ENCODE measurements around the gene IL1RAPL1. TPM values are rescaled to one million over a fixed set of nuclear protein-coding genes. Genes with fewer than 3 reads are reported as not detected.

Gene IL1RAPL1
- total RNA-seq, 4 donors from 2014 or later: 0.13 TPM; not detected in 3

GRCh38 chrX:29876733-29877132 is 1289.5 kb downstream of the IL1RAPL1 start:
- no peak for DNase-seq (ENCODE audit: low spot score in 2 of 2)
- TF ChIP-seq CTCF (IDR thresholded peaks at IDR 0.05) (no peak), POLR2A (IDR thresholded peaks at IDR 0.05) (no peak), EP300 (IDR thresholded peaks at IDR 0.05) (no peak)
- Histone ChIP-seq H3K36me3 (no peaks in the 10 kb centered on the region), H3K27me3 (no peaks in the 10 kb centered on the region), H3K4me1 (no peaks in the 10 kb centered on the region), H3K27ac (no peak overlapping the region), H3K4me3 (no peak overlapping the region), H3K9me3 (no peaks in the 10 kb centered on the region)
- 69% methylated on average over 4 of the region's 4 CpGs for WGBS

GRCh38 chrX:29880977-29881376 is 1293.7 kb downstream of the IL1RAPL1 start:
- Histone ChIP-seq H3K27ac (no peak overlapping the region), H3K9me3 (no peaks in the 10 kb centered on the region), H3K36me3 (no peaks in the 10 kb centered on the region), H3K27me3 (no peaks in the 10 kb centered on the region), H3K4me3 (no peak overlapping the region), H3K4me1 (no peaks in the 10 kb centered on the region)
- no peak for DNase-seq (ENCODE audit: low spot score in 2 of 2)
- 58% methylated on average over 3 of the region's 3 CpGs for WGBS
- TF ChIP-seq POLR2AphosphoS5 (IDR thresholded peaks at IDR 0.05): no peak
- no peak for TF ChIP-seq CTCF (IDR thresholded peaks at IDR 0.05)
- TF ChIP-seq EP300 (IDR thresholded peaks at IDR 0.05): no peak
- no peak for TF ChIP-seq POLR2A (IDR thresholded peaks at IDR 0.05)

GRCh38 chrX:29890004-29890403 is 1302.8 kb downstream of the IL1RAPL1 start:
- H3K36me3 ChIP-seq: no peaks in the 10 kb centered on the region
- no peak for DNase-seq (ENCODE audit: low spot score in 2 of 2)
- WGBS: 72% methylated on average over 2 of the region's 2 CpGs

GRCh38 chrX:29890646-29891200 is 1303.5 kb downstream of the IL1RAPL1 start:
- WGBS: 60% methylated on average over 2 of the region's 2 CpGs
- no peaks in the 10 kb centered on the region for H3K9me3 ChIP-seq
- no peak overlapping the region for H3K27ac ChIP-seq
- TF ChIP-seq POLR2A (IDR thresholded peaks at IDR 0.05): no peak
- no peak for TF ChIP-seq EP300 (IDR thresholded peaks at IDR 0.05)
- no peak for TF ChIP-seq CTCF (IDR thresholded peaks at IDR 0.05)
- no peaks in the 10 kb centered on the region for H3K4me1 ChIP-seq
- no peaks in the 10 kb centered on the region for H3K27me3 ChIP-seq
- DNase-seq (ENCODE audit: low spot score in 2 of 2): no peak
- H3K4me3 ChIP-seq: no peak overlapping the region
- no peaks in the 10 kb centered on the region for H3K36me3 ChIP-seq

More at GRCh38 chrX:29890004-29890403, 1302.8 kb downstream of the IL1RAPL1 start:
- Histone ChIP-seq H3K9me3 (no peaks in the 10 kb centered on the region), H3K27me3 (no peaks in the 10 kb centered on the region), H3K27ac (no peak overlapping the region), H3K4me1 (no peaks in the 10 kb centered on the region), H3K4me3 (no peak overlapping the region)
- TF ChIP-seq POLR2A (IDR thresholded peaks at IDR 0.05) (no peak), EP300 (IDR thresholded peaks at IDR 0.05) (no peak), CTCF (IDR thresholded peaks at IDR 0.05) (no peak), POLR2AphosphoS5 (IDR thresholded peaks at IDR 0.05) (no peak)

- DNase-seq (ENCODE audit: low spot score in 2 of 2): no peak
- no peaks in the 10 kb centered on the region for H3K4me1 ChIP-seq
- 64% methylated on average over 3 of the region's 3 CpGs for WGBS
- no peaks in the 10 kb centered on the region for H3K27me3 ChIP-seq
- H3K27ac ChIP-seq: no peak overlapping the region
- H3K4me3 ChIP-seq: no peak overlapping the region
- no peaks in the 10 kb centered on the region for H3K36me3 ChIP-seq
- H3K9me3 ChIP-seq: no peaks in the 10 kb centered on the region
- TF ChIP-seq EP300 (IDR thresholded peaks at IDR 0.05) (no peak), POLR2AphosphoS5 (IDR thresholded peaks at IDR 0.05) (no peak), CTCF (IDR thresholded peaks at IDR 0.05) (no peak), POLR2A (IDR thresholded peaks at IDR 0.05) (no peak)
Measured at GRCh38 chrX:29902004-29902403, 1314.8 kb downstream of the IL1RAPL1 start.

Data from suprapubic skin (tissue), 4 donors.